Measurements from ENCODE around the gene IFNA10.
"Not testable (repeated sequence)": the region's sequence is repeated elsewhere in the genome, so short reads cannot be mapped to it uniquely, and the experiment has no call there.

IFNA10 gene

GRCh38 chr9:21194867-21195776, 11.8 kb downstream of the IFNA10 start:
- peak; percentile 79 for FAIRE-seq
- not testable (repeated sequence) for DNase-seq (ENCODE audit: insufficient read length, low spot score)

GRCh38 chr9:21187487-21187886, 19.5 kb downstream of the IFNA10 start, which contains the start of gene IFNA4:
Gene IFNA4, minus strand, starts transcription at chr9:21187587. Its CDS starts 56 bp downstream, at chr9:21187531.
- not testable (repeated sequence) for DNase-seq (ENCODE audit: insufficient read length, low spot score); FAIRE-seq

GRCh38 chr9:21182810-21183736, 23.9 kb downstream of the IFNA10 start:
- FAIRE-seq = peak; percentile 95
- not testable (repeated sequence) for DNase-seq (ENCODE audit: insufficient read length, low spot score)

GRCh38 chr9:21174671-21175070, 32.3 kb downstream of the IFNA10 start:
- FAIRE-seq (no peak), DNase-seq (ENCODE audit: insufficient read length, low spot score) (no peak)

- DNase-seq (ENCODE audit: insufficient read length, low spot score) = no peak
- no peak for FAIRE-seq
Measured at GRCh38 chr9:21172156-21172555, 34.8 kb downstream of the IFNA10 start.

- DNase-seq (ENCODE audit: insufficient read length, low spot score) (no peak), FAIRE-seq (no peak)
Measured at GRCh38 chr9:21171351-21171750, 35.6 kb downstream of the IFNA10 start.

- not testable (repeated sequence) for FAIRE-seq; DNase-seq (ENCODE audit: insufficient read length, low spot score)
Measured at GRCh38 chr9:21166560-21166959, 40.4 kb downstream of the IFNA10 start, which contains the start of gene IFNA21. Gene IFNA21, minus strand, starts transcription at chr9:21166660. Its CDS starts 48 bp downstream, at chr9:21166612.

- FAIRE-seq = no peak
- DNase-seq (ENCODE audit: insufficient read length, low spot score) = no peak
Measured at GRCh38 chr9:21165516-21165915, 41.4 kb downstream of the IFNA10 start.

- FAIRE-seq = peak; percentile 95
- no peak for DNase-seq (ENCODE audit: insufficient read length, low spot score)
Measured at GRCh38 chr9:21160178-21160577, 46.8 kb downstream of the IFNA10 start.

Measured in GM19239 (cell line).